Activated CD4-positive, alpha-beta T cell treated with anti-CD3 and anti-CD28 coated beads for 36 hours (primary cell): ENCODE results near the gene HSBP1L1. TPM values are rescaled to one million over a fixed set of nuclear protein-coding genes. Genes with fewer than 3 reads are reported as not detected.
"Not testable (repeated sequence)": the region's sequence is repeated elsewhere in the genome, so short reads cannot be mapped to it uniquely, and the experiment has no call there.

ENCODE experiments used
- ATAC-seq: fragments of 200-7000 bp; cut with Tn5 transposase; one replicate; pipeline ENCODE4 v1.10.0; 2021; ENCODE audit warnings: mild to moderate bottlenecking, moderate library complexity
- CTCF ChIA-PET: fragments of 350-600 bp; sonication (Branson Sonifier 250); formaldehyde crosslinking; loops from one replicate; lab custom pipeline; 2021; ENCODE audit warnings: antibody characterized with exemption; lab: Charles Lee
- POLR2A ChIA-PET: fragments of 350-600 bp; sonication (Branson Sonifier 250); formaldehyde crosslinking; loops from one replicate; lab custom pipeline; 2021; ENCODE audit warnings: antibody characterized with exemption, inconsistent platforms; lab: Charles Lee
- DNase-seq: peaks from one replicate; pipeline ENCODE4 v3.0.0-alpha.2; 2020
- H3K27ac Mint-ChIP-seq: one replicate; pipeline ENCODE4 v1.8.0; 2021; ENCODE audit warnings: mixed read lengths
- H3K27me3 Mint-ChIP-seq: one replicate; pipeline ENCODE4 v1.8.0; 2021; ENCODE audit warnings: mixed read lengths
- H3K36me3 Mint-ChIP-seq: one replicate; pipeline ENCODE4 v1.8.0; 2021; ENCODE audit warnings: low read depth, mixed read lengths
- H3K4me1 Mint-ChIP-seq: one replicate; pipeline ENCODE4 v1.8.0; 2021; ENCODE audit warnings: mixed read lengths
- H3K4me3 Mint-ChIP-seq: one replicate; pipeline ENCODE4 v1.8.0; 2021; ENCODE audit warnings: mild to moderate bottlenecking, moderate library complexity, mixed read lengths
- H3K9me3 Mint-ChIP-seq: one replicate; pipeline ENCODE4 v1.8.0; 2021; ENCODE audit warnings: low read depth, mixed read lengths
- intact Hi-C, 2 experiments: fragments of 100-400 bp; cut with DNase I in 1 of 2; cut with micrococcal nuclease in 1 of 2; formaldehyde crosslinking; loops; one replicate each; pipeline versions ENCODE4 v1.14.2 to v1.15.1; 2022 to 2024; cut with DNase I, micrococcal nuclease
- total RNA-seq, 2 experiments: library from RNA; stranded (reverse); gene quantifications; one replicate each; pipeline ENCODE4 v1.2.3, GENCODE V29; 2021

The HSBP1L1 gene
- total RNA-seq, 2 experiments from 2014 or later: 14.4 to 16.9 TPM

GRCh38 chr18:79991494-79991893, 27.1 kb downstream of the HSBP1L1 start:
- Mint-ChIP-seq H3K27ac (no peak overlapping the region), H3K4me1 (peaks cover 7% of the 10 kb centered on the region), H3K9me3 (no peaks in the 10 kb centered on the region), H3K36me3 (peaks cover 8% of the 10 kb centered on the region), H3K27me3 (no peaks in the 10 kb centered on the region), H3K4me3 (no peak overlapping the region)
- intact Hi-C loops: no loop called here
- POLR2A ChIA-PET: no interaction called here
- CTCF ChIA-PET: no interaction called here
- DNase-seq (no peak), ATAC-seq (no peak)

- DNase-seq: peak; percentile 27
- CTCF ChIA-PET: interaction anchor here (1.0 kb wide), 1 partner anchor 8 kb away, joined by 3 read pairs; no protein-coding TSS in a partner anchor
- Mint-ChIP-seq H3K36me3 (peaks cover 15% of the 10 kb centered on the region), H3K9me3 (peaks cover 16% of the 10 kb centered on the region)
- intact Hi-C loops, H3K27me3 Mint-ChIP-seq, H3K4me3 Mint-ChIP-seq, H3K4me1 Mint-ChIP-seq, POLR2A ChIA-PET, H3K27ac Mint-ChIP-seq: not testable (repeated sequence)
- peak; percentile 33 for ATAC-seq
Measured at GRCh38 chr18:79999701-80000100, 35.3 kb downstream of the HSBP1L1 start.

DNA sequence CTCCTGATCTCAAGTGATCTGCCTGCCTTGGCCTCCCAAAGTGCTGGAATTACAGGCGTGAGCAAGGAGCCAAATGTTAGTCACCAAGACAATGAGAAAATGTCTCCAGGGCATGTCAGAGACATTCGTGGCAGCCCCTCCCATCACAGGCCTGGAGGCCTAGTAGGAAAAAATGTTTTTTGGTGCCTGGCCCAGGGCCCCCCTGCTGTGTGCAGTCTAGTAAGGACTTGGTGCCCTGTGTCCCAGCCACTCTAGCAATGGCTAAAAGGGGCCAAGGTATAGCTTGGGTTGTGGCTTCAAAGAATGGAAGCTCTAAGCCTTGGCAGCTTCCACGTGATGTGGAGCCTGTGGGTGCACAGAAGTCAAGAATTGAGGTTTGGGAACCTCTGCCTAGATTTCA, 36.4 kb downstream of the HSBP1L1 start:
- ATAC-seq (no peak), DNase-seq (no peak)
- POLR2A ChIA-PET: no interaction called here
- H3K9me3 Mint-ChIP-seq: peaks cover 16% of the 10 kb centered on the region
- no peak overlapping the region for H3K27ac Mint-ChIP-seq
- CTCF ChIA-PET: no interaction called here
- H3K4me3 Mint-ChIP-seq: no peak overlapping the region
- peaks cover 4% of the 10 kb centered on the region for H3K4me1 Mint-ChIP-seq
- intact Hi-C loops: no loop called here
- peaks cover 15% of the 10 kb centered on the region for H3K36me3 Mint-ChIP-seq
- no peaks in the 10 kb centered on the region for H3K27me3 Mint-ChIP-seq

DNA sequence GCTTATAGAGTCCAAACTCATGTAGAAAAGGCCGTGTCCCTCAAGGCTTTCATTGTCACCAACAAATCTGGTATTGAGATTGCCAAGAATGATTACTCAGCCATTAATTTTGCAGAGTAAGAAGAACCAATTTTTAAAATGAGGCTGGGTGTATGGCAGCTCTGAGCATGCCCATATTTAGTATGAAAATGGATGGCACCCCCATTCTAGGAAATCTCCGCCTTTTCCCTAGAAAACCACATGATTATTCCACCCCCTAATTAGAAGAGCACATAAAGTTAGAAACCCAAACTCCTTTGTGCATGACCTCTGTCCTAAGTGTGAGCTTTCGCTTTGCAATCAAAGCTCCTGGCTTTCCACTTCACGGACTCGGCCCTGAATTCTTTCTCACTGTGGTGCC, 38.0 kb downstream of the HSBP1L1 start:
- intact Hi-C loops: no loop called here
- no peak overlapping the region for H3K27ac Mint-ChIP-seq
- peaks cover 16% of the 10 kb centered on the region for H3K9me3 Mint-ChIP-seq

DNA sequence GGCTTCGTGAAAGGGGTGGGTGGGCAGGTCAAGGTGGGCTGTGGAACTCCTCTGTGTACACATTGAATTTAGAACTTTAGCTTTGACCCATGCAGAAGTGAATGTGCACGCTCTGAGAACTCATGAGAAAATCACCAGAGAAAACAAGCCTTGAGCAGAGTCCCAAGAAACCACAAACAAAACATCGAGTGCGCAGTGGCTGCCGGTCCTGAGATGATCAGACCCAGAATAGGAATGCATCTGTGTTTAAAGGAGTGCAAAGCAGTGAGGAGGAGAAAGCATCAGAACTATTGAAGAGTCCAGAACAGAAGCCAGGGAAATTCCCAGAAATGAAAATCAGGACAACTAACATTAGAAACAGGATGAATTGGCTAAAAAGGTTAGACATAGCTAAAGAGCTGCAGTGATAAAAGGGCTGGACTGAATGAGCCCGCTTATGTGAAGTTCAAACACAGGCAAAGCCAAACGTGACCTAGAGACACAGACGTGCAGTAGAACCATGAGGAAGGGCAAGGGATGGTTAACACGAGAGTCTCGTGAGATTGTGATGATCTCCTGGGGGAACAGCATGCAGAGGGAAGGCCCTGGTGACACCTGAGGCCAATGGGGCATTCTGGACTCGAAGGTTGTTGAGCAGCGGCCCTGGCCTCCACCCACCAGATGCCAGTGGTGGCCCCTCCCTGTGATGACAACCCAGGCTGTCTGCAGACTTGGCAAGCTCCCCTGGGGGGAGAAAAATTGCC, 40.3 kb downstream of the HSBP1L1 start:
- peaks cover 21% of the 10 kb centered on the region for H3K9me3 Mint-ChIP-seq
- DNase-seq (no peak), ATAC-seq (no peak)
- no peak overlapping the region for H3K4me3 Mint-ChIP-seq
- no peaks in the 10 kb centered on the region for H3K27me3 Mint-ChIP-seq
- H3K27ac Mint-ChIP-seq: no peak overlapping the region
- peaks cover 4% of the 10 kb centered on the region for H3K4me1 Mint-ChIP-seq
- intact Hi-C loops: no loop called here
- H3K36me3 Mint-ChIP-seq: peaks cover 24% of the 10 kb centered on the region
- ChIA-PET CTCF (no interaction called here), POLR2A (no interaction called here)

More for the DNA sequence above, 38.0 kb downstream of the HSBP1L1 start:
- no peak overlapping the region for H3K4me3 Mint-ChIP-seq
- DNase-seq (no peak), ATAC-seq (no peak)
- H3K27me3 Mint-ChIP-seq: no peaks in the 10 kb centered on the region
- H3K36me3 Mint-ChIP-seq: peaks cover 15% of the 10 kb centered on the region
- POLR2A ChIA-PET: no interaction called here
- peaks cover 4% of the 10 kb centered on the region for H3K4me1 Mint-ChIP-seq
- CTCF ChIA-PET: interaction anchor here (1.1 kb wide), 1 partner anchor 20 kb away, joined by 5 read pairs; no protein-coding TSS in a partner anchor

- Mint-ChIP-seq H3K4me3 (no peak overlapping the region), H3K27me3 (no peaks in the 10 kb centered on the region), H3K36me3 (peaks cover 30% of the 10 kb centered on the region), H3K4me1 (no peaks in the 10 kb centered on the region), H3K9me3 (peaks cover 16% of the 10 kb centered on the region), H3K27ac (no peak overlapping the region)
- ChIA-PET POLR2A (no interaction called here), CTCF (no interaction called here)
- ATAC-seq (no peak), DNase-seq (no peak)
- intact Hi-C loops: no loop called here
Measured at GRCh38 chr18:80006724-80007123, 42.3 kb downstream of the HSBP1L1 start.

DNA sequence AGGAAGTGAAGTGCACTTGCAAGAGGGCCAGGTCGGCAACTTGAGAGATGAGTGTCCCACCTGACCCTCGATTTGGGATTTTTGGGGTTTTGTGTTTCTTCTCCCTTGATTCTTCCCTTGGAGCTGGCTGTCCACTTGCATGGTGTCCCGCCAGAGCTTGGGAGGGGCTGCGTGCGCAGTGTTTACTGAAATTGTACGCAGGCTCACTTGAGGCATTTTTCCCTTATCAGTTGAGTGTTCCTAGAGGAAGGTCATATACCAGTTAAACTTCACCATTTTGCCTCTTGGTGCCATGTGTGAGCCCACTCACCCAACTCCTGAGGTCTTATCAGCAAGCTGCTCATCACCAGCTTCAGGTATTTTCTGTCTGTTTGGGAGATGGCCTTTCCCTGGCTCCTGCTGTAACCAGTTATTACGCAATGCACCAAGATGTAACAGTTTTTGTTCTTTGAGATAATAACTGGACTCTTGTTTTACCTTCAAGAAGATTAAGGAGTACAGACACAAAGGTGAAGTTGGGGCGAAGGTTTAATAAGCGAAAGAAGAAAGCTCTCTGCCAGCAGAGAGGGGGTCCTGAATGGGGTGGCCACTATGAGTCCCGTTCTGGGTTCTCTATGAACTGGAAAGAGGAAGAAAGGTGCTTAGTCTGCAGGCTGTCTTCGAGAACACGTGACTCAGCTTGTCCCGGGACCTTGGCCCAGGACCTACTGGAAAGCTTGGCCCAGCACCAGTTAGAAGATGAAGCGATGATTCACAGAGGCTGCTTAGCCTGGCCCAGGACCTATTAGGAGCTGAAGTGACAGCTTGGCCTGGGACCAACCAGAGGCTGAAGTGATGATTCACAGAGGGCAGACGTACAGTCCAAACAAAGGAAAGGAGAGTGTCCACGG, 45.5 kb downstream of the HSBP1L1 start:
- CTCF ChIA-PET: interaction anchor here (0.8 kb wide), 1 partner anchor 21 kb away, joined by 3 read pairs; no protein-coding TSS in a partner anchor

DNA sequence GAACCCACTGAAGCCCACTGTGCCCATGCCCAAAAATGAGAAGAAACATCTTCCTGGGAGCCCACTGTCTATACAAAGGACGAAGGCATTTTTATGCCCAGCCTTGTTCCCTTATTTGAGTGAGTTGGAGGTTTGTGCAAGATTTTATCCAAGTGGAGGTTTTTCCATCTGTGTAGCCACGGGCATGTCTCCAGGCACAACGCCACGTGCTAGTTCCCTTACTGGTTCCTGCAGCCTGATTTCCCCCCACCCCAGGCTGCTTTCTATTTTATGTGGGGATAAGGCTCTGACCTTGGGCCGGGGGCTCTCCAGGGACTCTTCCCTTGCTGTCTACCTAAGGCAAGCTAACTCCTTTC, 46.1 kb downstream of the HSBP1L1 start:
- ChIA-PET CTCF (no interaction called here), POLR2A (no interaction called here)
- Mint-ChIP-seq H3K36me3 (peaks cover 32% of the 10 kb centered on the region), H3K27ac (no peak overlapping the region), H3K27me3 (no peaks in the 10 kb centered on the region), H3K9me3 (peaks cover 15% of the 10 kb centered on the region), H3K4me3 (no peak overlapping the region), H3K4me1 (no peaks in the 10 kb centered on the region)
- ATAC-seq (no peak), DNase-seq (no peak)
- intact Hi-C loops: no loop called here

More for the DNA sequence above, 45.5 kb downstream of the HSBP1L1 start:
- no peaks in the 10 kb centered on the region for H3K4me1 Mint-ChIP-seq
- no peak overlapping the region for H3K27ac Mint-ChIP-seq
- no peak for ATAC-seq
- intact Hi-C loops: no loop called here
- H3K27me3 Mint-ChIP-seq: no peaks in the 10 kb centered on the region
- peaks cover 32% of the 10 kb centered on the region for H3K36me3 Mint-ChIP-seq
- H3K4me3 Mint-ChIP-seq: no peak overlapping the region
- peaks cover 15% of the 10 kb centered on the region for H3K9me3 Mint-ChIP-seq
- POLR2A ChIA-PET: no interaction called here
- no peak for DNase-seq

DNA sequence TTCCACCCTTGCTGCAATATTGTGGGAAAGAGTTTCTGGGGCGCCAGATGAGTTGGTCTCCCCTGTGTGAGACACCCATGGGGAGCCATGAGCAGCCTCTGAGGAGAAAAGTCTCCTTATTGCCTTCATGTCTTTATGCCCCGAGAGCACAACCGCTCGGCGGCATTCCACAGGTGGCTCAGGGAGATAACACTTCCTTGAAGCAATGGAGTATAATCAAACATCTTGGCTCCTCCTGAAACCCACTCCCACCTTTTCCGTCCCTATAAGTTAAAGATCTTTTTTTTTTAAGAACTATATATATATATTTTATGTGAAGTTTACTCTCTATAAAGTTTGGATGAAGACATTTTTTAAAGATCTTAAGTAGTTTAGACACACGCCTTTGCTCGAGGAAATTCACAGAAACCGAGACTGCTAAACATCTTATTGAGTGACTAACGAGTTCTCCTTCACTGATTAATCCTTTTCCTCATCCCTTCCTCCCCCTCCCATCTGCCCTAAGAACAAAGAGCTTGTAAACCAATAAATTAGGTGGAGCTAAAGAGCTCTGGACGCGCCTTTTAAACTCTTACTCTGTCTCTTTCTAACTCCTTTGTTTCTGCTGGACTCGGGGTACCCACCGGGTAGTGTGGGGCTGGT, 47.2 kb downstream of the HSBP1L1 start:
- H3K4me1 Mint-ChIP-seq, ATAC-seq, POLR2A ChIA-PET, CTCF ChIA-PET, H3K27ac Mint-ChIP-seq, DNase-seq, intact Hi-C loops, H3K27me3 Mint-ChIP-seq, H3K4me3 Mint-ChIP-seq: not testable (repeated sequence)
- Mint-ChIP-seq H3K36me3 (peaks cover 32% of the 10 kb centered on the region), H3K9me3 (peaks cover 15% of the 10 kb centered on the region)

GRCh38 chr18:80012714-80013113, 48.3 kb downstream of the HSBP1L1 start:
- no peak for DNase-seq
- Mint-ChIP-seq H3K36me3 (peaks cover 32% of the 10 kb centered on the region), H3K4me3 (no peak overlapping the region), H3K9me3 (peaks cover 15% of the 10 kb centered on the region), H3K27ac (no peak overlapping the region), H3K4me1 (no peaks in the 10 kb centered on the region), H3K27me3 (no peaks in the 10 kb centered on the region)
- intact Hi-C loops: no loop called here
- ATAC-seq: no peak
- ChIA-PET POLR2A (no interaction called here), CTCF (no interaction called here)
